GM18508 (cell line): ENCODE results near the gene ANKRD7.
A peak's percentile ranks its signal among the peaks of the same experiment; 100 is the strongest.

Experiments used
- ATAC-seq: cut with Tn5 transposase; IDR thresholded peaks from one replicate; pipeline ENCODE4 v1.9.1; 2021; ENCODE audit warnings: moderate number of reproducible peaks; ENCODE audit not compliant: insufficient read depth, unreplicated experiment

The ANKRD7 gene

GRCh38 chr7:118224521-118224920 lies at the start of gene ANKRD7:
TSS of gene ANKRD7 (plus strand) at chr7:118224704. CDS start at chr7:118224831, 127 bp downstream.
- ATAC-seq = no peak

- no peak for ATAC-seq
Observed at GRCh38 chr7:118175740-118176139, 48.8 kb upstream of the ANKRD7 start.

GRCh38 chr7:118179191-118179590 lies 45.3 kb upstream of the ANKRD7 start:
- ATAC-seq = no peak

GRCh38 chr7:118182593-118183427 lies 41.7 kb upstream of the ANKRD7 start:
- ATAC-seq = no peak

GRCh38 chr7:118183428-118183785 lies 41.1 kb upstream of the ANKRD7 start:
- ATAC-seq = no peak

GRCh38 chr7:118183786-118184564 lies 40.5 kb upstream of the ANKRD7 start, which contains the start of gene LSM8:
TSS of gene LSM8 (plus strand) at chr7:118184164. CDS start at chr7:118184224, 60 bp downstream.
- ATAC-seq = peak; percentile 95

GRCh38 chr7:118184565-118184940 lies 40.0 kb upstream of the ANKRD7 start:
- no peak for ATAC-seq

- ATAC-seq = no peak
Observed at GRCh38 chr7:118185163-118185860, 39.2 kb upstream of the ANKRD7 start.

- ATAC-seq = no peak
Observed at GRCh38 chr7:118186501-118186900, 38.0 kb upstream of the ANKRD7 start.

- ATAC-seq = no peak
Observed at GRCh38 chr7:118194571-118194970, 29.9 kb upstream of the ANKRD7 start.

- peak; percentile 67 for ATAC-seq
Observed at GRCh38 chr7:118195837-118196474, 28.5 kb upstream of the ANKRD7 start.

GRCh38 chr7:118202061-118202460 lies 22.4 kb upstream of the ANKRD7 start:
- no peak for ATAC-seq

GRCh38 chr7:118214051-118214832 lies 10.3 kb upstream of the ANKRD7 start:
- ATAC-seq = peak; percentile 90

GRCh38 chr7:118214833-118215182 lies 9.7 kb upstream of the ANKRD7 start:
- ATAC-seq = no peak

- ATAC-seq = no peak
Observed at GRCh38 chr7:118217210-118217619, 7.3 kb upstream of the ANKRD7 start.

GRCh38 chr7:118218413-118219156 lies 5.9 kb upstream of the ANKRD7 start:
- no peak for ATAC-seq

- no peak for ATAC-seq
Observed at GRCh38 chr7:118219157-118219512, 5.4 kb upstream of the ANKRD7 start.

GRCh38 chr7:118220583-118220982 lies 3.9 kb upstream of the ANKRD7 start:
- ATAC-seq = no peak

- no peak for ATAC-seq
Observed at GRCh38 chr7:118222591-118222990, 1.9 kb upstream of the ANKRD7 start.
